H1 (cell line): ENCODE measurements around the gene POF1B. TPM values are rescaled to one million over a fixed set of nuclear protein-coding genes. Genes with fewer than 3 reads are reported as not detected.

ENCODE experiments used
- CTCF ChIA-PET: fragments of 300-600 bp; sonication (Branson Sonifier 250); formaldehyde crosslinking; loops from one replicate; lab custom pipeline; 2021; ENCODE audit not compliant: partially characterized antibody; lab: Charles Lee
- POLR2A ChIA-PET: fragments of 300-600 bp; sonication (Branson Sonifier 250); formaldehyde crosslinking; loops from one replicate; lab custom pipeline; 2021; ENCODE audit warnings: inconsistent platforms; ENCODE audit not compliant: partially characterized antibody; lab: Charles Lee
- DNase-seq, 2 experiments: peaks; one replicate each; pipeline versions ENCODE4 v3.0.0 to v3.0.0-alpha.2; 2010 to 2022; ENCODE audit warnings: low spot score in 2 of 2, low read depth in 1 of 2, mixed read lengths in 1 of 2
- FAIRE-seq: peaks from 2 replicates; lab custom pipeline; 2011; peaks lifted over from hg19 to GRCh38; lab: Jason Lieb, UNC
- H2AFZ ChIP-seq: 2 replicates; pipeline ENCODE4 v1.8.1; 2012; ENCODE audit warnings: low read length, inconsistent platforms
- H2AK5ac ChIP-seq: 2 replicates; pipeline ENCODE4 v1.6.1; 2013; ENCODE audit warnings: low read depth, low read length
- H2BK120ac ChIP-seq: replicated peaks from 2 replicates; pipeline ENCODE3; 2013; ENCODE audit warnings: low read depth, low read length, inconsistent platforms
- H2BK12ac ChIP-seq: 2 replicates; pipeline ENCODE4 v1.6.1; 2013; ENCODE audit warnings: low read depth, low read length
- H2BK15ac ChIP-seq: 2 replicates; pipeline ENCODE4 v1.6.1; 2013; ENCODE audit warnings: low read length
- H2BK20ac ChIP-seq: 2 replicates; pipeline ENCODE4 v1.6.1; 2013; ENCODE audit warnings: low read length
- H2BK5ac ChIP-seq: 2 replicates; pipeline ENCODE4 v1.6.1; 2013; ENCODE audit warnings: low read depth, low read length
- H3K14ac ChIP-seq: 2 replicates; pipeline ENCODE4 v1.6.1; 2013; ENCODE audit warnings: inconsistent platforms; ENCODE audit not compliant: insufficient read length
- H3K18ac ChIP-seq: 2 replicates; pipeline ENCODE4 v1.6.1; 2013; ENCODE audit warnings: low read length; ENCODE audit errors: extremely low read depth
- H3K23ac ChIP-seq: 2 replicates; pipeline ENCODE4 v1.6.1; 2013; ENCODE audit warnings: inconsistent platforms; ENCODE audit not compliant: insufficient read length
- H3K23me2 ChIP-seq: 2 replicates; pipeline ENCODE4 v1.6.1; 2013; ENCODE audit warnings: low read depth, low read length
- H3K27ac ChIP-seq: 2 replicates; pipeline ENCODE4 v1.6.1; 2011; ENCODE audit warnings: low read depth, low read length, inconsistent platforms
- H3K27me3 ChIP-seq, 4 experiments: replicated peaks in 1 of 4; 1 replicate in 1 of 4; 2 replicates in 3 of 4; pipeline versions ENCODE4 v1.6.1 to v1.8.1; 2011 to 2013; ENCODE audit warnings: low read length in 3 of 4, mild to moderate bottlenecking in 3 of 4, inconsistent platforms in 2 of 4, mixed read lengths in 2 of 4, moderate library complexity in 1 of 4; ENCODE audit not compliant: control insufficient read depth in 3 of 4, insufficient read depth in 3 of 4; ENCODE audit errors: extremely low read depth in 1 of 4
- H3K36me3 ChIP-seq, 4 experiments: 2 replicates each; pipeline versions ENCODE4 v1.6.1 to v1.8.1; 2011 to 2013; ENCODE audit warnings: mild to moderate bottlenecking in 4 of 4, low read length in 3 of 4, moderate library complexity in 2 of 4, control low read depth in 1 of 4, inconsistent platforms in 1 of 4; ENCODE audit not compliant: insufficient read depth in 4 of 4, control insufficient read depth in 2 of 4
- H3K4ac ChIP-seq: replicated peaks from 2 replicates; pipeline ENCODE3; 2013; ENCODE audit warnings: low read length, low read depth, mixed read lengths, inconsistent platforms; ENCODE audit not compliant: insufficient read length
- H3K4me1 ChIP-seq, 4 experiments: replicated peaks in 1 of 4; 1 replicate in 1 of 4; 2 replicates in 3 of 4; pipeline versions ENCODE4 v1.6.1 to v1.8.1; 2011 to 2013; ENCODE audit warnings: low read length in 3 of 4, inconsistent platforms in 2 of 4, mixed read lengths in 1 of 4; ENCODE audit not compliant: insufficient read depth in 4 of 4, control insufficient read depth in 3 of 4
- H3K4me2 ChIP-seq, 2 experiments: 2 replicates each; pipeline versions ENCODE4 v1.6.1 to v1.8.1; 2011 to 2013; ENCODE audit warnings: low read depth in 2 of 2, low read length in 2 of 2, control low read depth in 1 of 2, inconsistent platforms in 1 of 2, mild to moderate bottlenecking in 1 of 2; ENCODE audit not compliant: insufficient read depth in 1 of 2
- H3K4me3 ChIP-seq, 4 experiments: fragments of 200-600, 300-600 bp in 1 of 4; sonication (generic), shearing (Covaris generic), sonication (Bioruptor Twin) in 1 of 4; 2 replicates each; pipeline versions ENCODE4 v1.5.1 to v1.8.1; 2011 to 2016; ENCODE audit warnings: low read length in 4 of 4, low read depth in 3 of 4, control low read depth in 2 of 4, inconsistent platforms in 2 of 4, mild to moderate bottlenecking in 2 of 4, mixed read lengths in 1 of 4, moderate library complexity in 1 of 4; ENCODE audit not compliant: insufficient read depth in 2 of 4; ENCODE audit errors: extremely low read depth in 1 of 4
- H3K56ac ChIP-seq: replicated peaks from 2 replicates; pipeline ENCODE3; 2013; ENCODE audit warnings: low read depth, mild to moderate bottlenecking, mixed read lengths, low read length, inconsistent platforms; ENCODE audit not compliant: insufficient read length
- H3K79me1 ChIP-seq: 2 replicates; pipeline ENCODE4 v1.6.1; 2013; ENCODE audit warnings: low read depth, low read length, control low read depth
- H3K79me2 ChIP-seq, 2 experiments: 2 replicates each; pipeline versions ENCODE4 v1.6.1 to v1.8.1; 2012 to 2013; ENCODE audit warnings: low read length in 2 of 2, mild to moderate bottlenecking in 2 of 2, inconsistent platforms in 1 of 2; ENCODE audit not compliant: insufficient read depth in 2 of 2, control insufficient read depth in 1 of 2
- H3K9ac ChIP-seq, 4 experiments: replicated peaks in 1 of 4; 1 replicate in 1 of 4; 2 replicates in 3 of 4; pipeline versions ENCODE4 v1.6.1 to v1.8.1; 2011 to 2013; ENCODE audit warnings: low read depth in 3 of 4, low read length in 3 of 4, control low read depth in 2 of 4, mild to moderate bottlenecking in 2 of 4, moderate library complexity in 2 of 4, inconsistent platforms in 1 of 4; ENCODE audit errors: extremely low read depth in 1 of 4
- H3K9me3 ChIP-seq, 2 experiments: 2 replicates each; pipeline versions ENCODE4 v1.6.1 to v1.8.1; 2012 to 2013; ENCODE audit warnings: mild to moderate bottlenecking in 2 of 2, moderate library complexity in 2 of 2, control low read depth in 1 of 2, inconsistent platforms in 1 of 2, low read depth in 1 of 2, low read length in 1 of 2, mixed read lengths in 1 of 2; ENCODE audit not compliant: insufficient read depth in 2 of 2
- H4K20me1 ChIP-seq, 2 experiments: replicated peaks in 1 of 2; 2 replicates each; pipeline versions ENCODE3 to v1.8.1; 2011 to 2013; ENCODE audit warnings: inconsistent platforms in 2 of 2, low read length in 2 of 2, mild to moderate bottlenecking in 1 of 2; ENCODE audit not compliant: insufficient read depth in 2 of 2, control insufficient read depth in 1 of 2
- H4K5ac ChIP-seq: 2 replicates; pipeline ENCODE4 v1.6.1; 2013; ENCODE audit warnings: low read length, low read depth, mixed read lengths, inconsistent platforms; ENCODE audit not compliant: insufficient read length
- H4K8ac ChIP-seq: 2 replicates; pipeline ENCODE4 v1.8.0; 2013; ENCODE audit warnings: mild to moderate bottlenecking, moderate library complexity, low read length, inconsistent platforms; ENCODE audit not compliant: insufficient read depth; ENCODE audit errors: extremely low read depth
- H4K91ac ChIP-seq: replicated peaks from 2 replicates; pipeline ENCODE3; 2013; ENCODE audit warnings: low read length, mixed read lengths, inconsistent platforms; ENCODE audit not compliant: insufficient read length
- ASH2L ChIP-seq: fragments of 200-600, 300-600 bp; sonication (generic); IDR thresholded peaks from one replicate; pipeline ENCODE4 v1.7.1; 2017; ENCODE audit warnings: low read length
- ATF3 ChIP-seq: IDR thresholded peaks from 2 replicates; pipeline ENCODE4 v1.6.1; 2011; ENCODE audit warnings: low read depth, mild to moderate bottlenecking, low read length; ENCODE audit not compliant: insufficient read depth
- CREB1 ChIP-seq: IDR thresholded peaks from 2 replicates; pipeline ENCODE4 v1.6.1; 2012; ENCODE audit warnings: inconsistent platforms
- E2F6 ChIP-seq: IDR thresholded peaks from 2 replicates; pipeline ENCODE4 v1.6.1; 2012; ENCODE audit warnings: inconsistent platforms
- GABPA ChIP-seq: IDR thresholded peaks from 2 replicates; pipeline ENCODE4 v1.6.1; 2011; ENCODE audit warnings: mild to moderate bottlenecking, low read length, moderate library complexity, borderline replicate concordance; ENCODE audit not compliant: insufficient read depth
- JUN ChIP-seq: IDR thresholded peaks from 2 replicates; pipeline ENCODE4 v1.6.1; 2011; ENCODE audit warnings: low read depth, mild to moderate bottlenecking, improper control_type of control experiment, low read length
- NRF1 ChIP-seq: IDR thresholded peaks from 2 replicates; pipeline ENCODE4 v1.6.1; 2011; ENCODE audit warnings: mild to moderate bottlenecking, low read depth, low read length, improper control_type of control experiment
- SIRT6 ChIP-seq: IDR thresholded peaks from one replicate; pipeline ENCODE4 v1.7.1; 2012; ENCODE audit warnings: low read length, inconsistent platforms
- SP4 ChIP-seq: IDR thresholded peaks from 2 replicates; pipeline ENCODE4 v1.6.1; 2012; ENCODE audit warnings: low read length, inconsistent platforms
- TAF7 ChIP-seq: optimal IDR thresholded peaks from 2 replicates; pipeline ENCODE3; 2011; ENCODE audit warnings: low read depth, mild to moderate bottlenecking, inconsistent platforms, low read length, moderate library complexity, borderline replicate concordance
- TEAD4 ChIP-seq: IDR thresholded peaks from 2 replicates; pipeline ENCODE4 v1.6.1; 2012; ENCODE audit warnings: low read depth, low read length, inconsistent platforms, mixed read lengths
- WGBS, 2 experiments: shearing (Covaris generic) in 1 of 2; methylation state at CpG; one replicate each; pipeline versions ENCODE4 v1.1.6 to v1.1.7; 2013 to 2015; ENCODE audit warnings: low lambda C conversion rate in 2 of 2, mixed read lengths in 2 of 2, inconsistent platforms in 1 of 2, low coverage in 1 of 2, missing lambda C conversion rate in 1 of 2; ENCODE audit not compliant: insufficient replicate concordance in 2 of 2, insufficient coverage in 1 of 2, insufficient read length in 1 of 2; ENCODE audit errors: extremely low coverage in 1 of 2, missing lambda C conversion rate in 1 of 2; 5-methylcytosine and 5-hydroxymethylcytosine counted together
- long read RNA-seq, 2 experiments: library from RNA in 1 of 2; library from capped mRNA in 1 of 2; stranded (forward); transcript quantifications; one replicate each; pipeline ENCODE4 v2.0.0, GENCODE V29; 2021; ENCODE audit warnings: inconsistent platforms in 1 of 2
- polyA minus RNA-seq, 3 experiments: library from RNA; depleted of rRNA, polyadenylated mRNA; stranded (reverse); fragments of >200 nt; gene quantifications; 1 replicate in 2 of 3; 2 replicates in 1 of 3; pipeline ENCODE4 v1.2.3, GENCODE V29; 2011
- polyA plus RNA-seq, 7 experiments: library from polyadenylated mRNA; depleted of rRNA in 3 of 7; stranded (reverse) in 5 of 7; unstranded in 2 of 7; fragments of >200 nt in 5 of 7; fragments of 200-250 nt in 2 of 7; gene quantifications; 1 replicate in 5 of 7; 2 replicates in 1 of 7; 4 replicates in 1 of 7; pipeline versions ENCODE4 v1.2.1 to v1.2.3, GENCODE V29; 2011 to 2013; ENCODE audit warnings: missing spikeins in 2 of 7, mixed read lengths in 2 of 7
- total RNA-seq: library from RNA; stranded (reverse); fragmentation: NEBNext Ultra II Directional; extraction: Animal tissue kit (Norgen Biotek cat#: 25700); gene quantifications from 2 replicates; pipeline ENCODE4 v1.2.1, GENCODE V29; 2021

The POF1B gene
- total RNA-seq (not detected in 2 replicates), polyA plus RNA-seq (2011; rRNA removed) (not detected in 2 replicates), polyA minus RNA-seq (2011; rRNA and poly(A)+ RNA removed) (not detected in 2 replicates)
- not detected for polyA plus RNA-seq (2011; cell fraction: cytosol; rRNA removed)
- not detected for polyA plus RNA-seq (2011; cell fraction: nucleus; rRNA removed)
- not detected in 4 replicates for polyA plus RNA-seq (2012, experiment 1 of 2)
- polyA plus RNA-seq (2012, experiment 2 of 2): not detected
- 0.04 TPM for polyA plus RNA-seq (2013, experiment 1 of 2)
- polyA plus RNA-seq (2013, experiment 2 of 2): 0.04 TPM
- not detected for polyA minus RNA-seq (2011; cell fraction: cytosol; rRNA and poly(A)+ RNA removed)
- not detected for polyA minus RNA-seq (2011; cell fraction: nucleus; rRNA and poly(A)+ RNA removed)
- long read RNA-seq, experiment 1: 0 reads
- long read RNA-seq, experiment 2: 0 reads

- H2BK20ac ChIP-seq: no peak within 1 kb of the TSS
- no peaks in the 10 kb centered on the region for H4K20me1 ChIP-seq
- no peak for FAIRE-seq
- no peaks in the 10 kb centered on the region for H3K27me3 ChIP-seq
- no peak within 1 kb of the TSS for H2AFZ ChIP-seq
- H3K4ac ChIP-seq: no peak within 1 kb of the TSS
- H3K79me2 ChIP-seq: no peaks in the 10 kb centered on the region
- H2BK12ac ChIP-seq: no peak within 1 kb of the TSS
- no peaks in the 10 kb centered on the region for H3K36me3 ChIP-seq
- no peak within 1 kb of the TSS for H3K4me2 ChIP-seq
- H3K9ac ChIP-seq: no peak within 1 kb of the TSS
- WGBS, 2 experiments: 81% methylated on average over 7 of the region's 12 CpGs; no CpG with 5 or more reads in 1 of the 2 experiments
- H3K27ac ChIP-seq: no peak within 1 kb of the TSS
- ChIA-PET CTCF (no interaction called here), POLR2A (no interaction called here)
- no peak within 1 kb of the TSS for H3K23ac ChIP-seq
- H3K18ac ChIP-seq: no peak within 1 kb of the TSS
- H3K9me3 ChIP-seq: no peaks in the 10 kb centered on the region
- H2AK5ac ChIP-seq: no peak within 1 kb of the TSS
- no peak within 1 kb of the TSS for H3K4me3 ChIP-seq
- no peak within 1 kb of the TSS for H2BK15ac ChIP-seq
- H4K8ac ChIP-seq: no peak within 1 kb of the TSS
- no peaks in the 10 kb centered on the region for H3K79me1 ChIP-seq
- no peak within 1 kb of the TSS for H4K91ac ChIP-seq
- no peak within 1 kb of the TSS for H4K5ac ChIP-seq
- no peak for DNase-seq
- no peaks in the 10 kb centered on the region for H3K4me1 ChIP-seq
- no peak within 1 kb of the TSS for H3K14ac ChIP-seq
- no peak within 1 kb of the TSS for H2BK120ac ChIP-seq
- no peak within 1 kb of the TSS for H2BK5ac ChIP-seq
- H3K56ac ChIP-seq: no peak within 1 kb of the TSS
- TF ChIP-seq E2F6: no peak
- no peak for TF ChIP-seq SIRT6
- no peak for TF ChIP-seq SP4
- TF ChIP-seq GABPA: no peak
- TF ChIP-seq TEAD4: no peak
- TF ChIP-seq JUN: no peak
- no peak for TF ChIP-seq ATF3
- no peak for TF ChIP-seq NRF1
- TF ChIP-seq TAF7: no peak
- no peak for TF ChIP-seq CREB1
- no peak for TF ChIP-seq ASH2L
- no peaks in the 10 kb centered on the region for H3K23me2 ChIP-seq
Observed at GRCh38 chrX:85379174-85379907, at the start of gene POF1B. Gene POF1B, minus strand, starts transcription at chrX:85379665. Its CDS starts 211 bp downstream, at chrX:85379454.
